HG03135 (cell line): ENCODE measurements around the gene SERBP1.
"Not testable (repeated sequence)": the region's sequence is repeated elsewhere in the genome, so short reads cannot be mapped to it uniquely, and the experiment has no call there.

ENCODE experiments used
- ATAC-seq: cut with Tn5 transposase; IDR thresholded peaks from one replicate; pipeline ENCODE4 v1.9.1; 2021; ENCODE audit warnings: mild to moderate bottlenecking, moderate library complexity; ENCODE audit not compliant: unreplicated experiment

Gene SERBP1

DNA sequence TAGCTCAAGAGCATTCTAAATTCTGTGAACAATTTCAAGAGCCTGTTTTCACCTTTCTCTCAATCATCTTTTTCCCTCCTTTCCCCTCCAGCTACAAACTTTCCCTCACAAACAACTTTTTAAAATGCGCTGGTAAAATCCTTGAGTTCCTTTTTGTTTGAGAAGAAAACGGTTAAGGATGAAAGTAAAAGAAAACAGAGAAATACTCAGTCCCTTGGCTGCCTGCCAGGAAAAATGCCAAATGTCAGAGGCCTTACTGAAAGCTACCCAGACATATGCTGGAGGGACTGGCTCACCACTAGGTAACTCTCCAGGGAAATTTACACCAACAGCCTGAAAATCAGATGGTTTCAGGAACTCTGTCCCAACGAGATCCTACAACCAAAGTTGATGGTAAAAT is 11.0 kb upstream of the SERBP1 start:
- ATAC-seq: no peak

DNA sequence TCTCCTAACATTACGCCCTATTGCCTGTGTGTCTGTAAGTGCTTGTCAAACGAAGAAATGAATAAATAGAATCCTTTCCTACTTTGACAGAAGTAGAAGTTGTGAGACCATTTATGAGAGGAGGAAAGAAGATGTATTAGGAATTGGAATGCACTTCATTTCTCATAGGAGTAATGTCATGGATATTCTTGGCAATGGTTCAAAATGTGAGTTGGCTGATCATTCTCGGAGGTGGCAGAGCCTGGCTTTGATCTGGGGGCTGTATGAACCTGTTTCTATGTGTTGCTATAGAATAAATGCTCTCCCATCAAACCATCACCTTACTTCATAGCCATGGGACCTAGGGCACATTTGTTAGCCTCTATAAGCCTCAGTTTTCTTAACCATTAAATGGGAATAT is 10.1 kb upstream of the SERBP1 start:
- ATAC-seq: no peak

DNA sequence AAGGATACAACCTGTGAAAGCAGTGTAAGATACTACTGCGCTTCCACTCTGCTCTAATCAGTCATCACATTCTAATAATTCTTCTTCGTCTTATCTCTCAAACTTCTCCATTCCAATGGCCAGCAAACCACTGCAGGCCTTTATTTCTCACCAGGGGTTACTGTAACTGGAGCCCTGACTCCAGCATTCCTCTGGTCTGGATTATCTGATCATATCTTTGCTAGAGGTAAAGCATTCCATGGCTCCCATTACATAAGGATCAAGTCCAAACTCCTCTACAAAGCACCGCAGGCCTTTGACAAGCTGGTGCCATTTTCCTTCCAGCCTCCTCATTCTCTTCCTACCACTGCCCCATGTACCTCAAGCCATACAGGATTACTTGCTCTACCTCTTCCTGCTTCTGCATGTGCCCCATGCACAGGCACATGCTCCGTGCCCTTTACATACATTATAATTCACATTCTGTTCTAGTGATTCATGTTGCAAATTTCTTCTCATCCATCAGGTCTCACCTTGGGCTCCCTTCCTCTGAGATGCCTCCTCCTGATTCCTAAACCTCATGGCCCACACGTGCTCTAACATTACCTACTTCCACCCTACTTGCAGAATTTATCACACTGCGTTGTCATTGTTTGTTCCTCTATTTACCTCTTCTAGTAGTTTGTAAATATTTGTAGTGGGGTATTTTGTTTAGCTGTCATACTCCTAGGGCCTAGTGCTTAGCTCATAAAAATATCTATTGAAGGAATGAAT is 9.3 kb upstream of the SERBP1 start:
- ATAC-seq: no peak

DNA sequence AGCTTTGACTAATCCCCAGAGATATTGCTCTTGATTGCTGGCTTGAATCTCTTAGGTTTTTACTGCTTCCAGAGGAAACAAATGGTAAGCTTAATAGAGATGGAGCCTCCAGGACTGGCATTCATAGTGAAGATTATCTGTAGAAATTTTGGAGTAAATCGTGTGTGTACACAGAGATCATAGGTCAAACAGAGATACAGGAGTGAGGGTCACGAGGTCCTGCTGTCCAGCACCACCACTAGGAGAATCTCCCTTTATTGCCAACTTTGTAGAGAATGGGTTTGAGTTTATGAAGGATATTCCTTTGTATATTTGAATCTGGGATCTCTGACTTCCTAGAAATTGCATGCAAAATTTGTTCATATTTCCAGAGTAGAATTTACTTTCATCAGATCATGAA is 7.8 kb upstream of the SERBP1 start:
- no peak for ATAC-seq

DNA sequence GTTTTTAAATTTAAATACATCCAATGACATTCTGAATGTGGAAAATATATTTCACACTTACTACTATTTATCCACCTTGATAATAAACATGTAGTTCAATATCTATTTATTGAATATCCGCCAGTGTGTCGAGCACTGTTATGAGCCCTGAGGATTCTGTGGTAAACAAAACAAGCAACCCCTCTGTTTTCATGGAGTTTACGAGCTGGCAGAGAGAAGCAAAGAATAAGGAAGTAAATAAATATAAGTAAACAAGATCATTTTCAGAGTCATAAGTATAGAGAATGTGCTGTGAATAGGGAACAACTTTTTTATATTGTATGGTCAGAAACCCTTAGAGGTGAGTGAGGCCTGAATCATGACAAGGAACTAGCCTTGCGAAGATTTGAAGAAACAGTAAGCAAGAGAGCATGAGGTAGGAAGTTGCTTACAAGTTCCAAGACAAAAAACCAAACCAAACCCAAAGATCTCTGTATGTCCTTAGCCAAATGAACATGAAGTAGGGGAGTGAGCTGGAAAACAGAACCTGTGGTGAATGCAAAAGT is 6.4 kb upstream of the SERBP1 start:
- no peak for ATAC-seq

DNA sequence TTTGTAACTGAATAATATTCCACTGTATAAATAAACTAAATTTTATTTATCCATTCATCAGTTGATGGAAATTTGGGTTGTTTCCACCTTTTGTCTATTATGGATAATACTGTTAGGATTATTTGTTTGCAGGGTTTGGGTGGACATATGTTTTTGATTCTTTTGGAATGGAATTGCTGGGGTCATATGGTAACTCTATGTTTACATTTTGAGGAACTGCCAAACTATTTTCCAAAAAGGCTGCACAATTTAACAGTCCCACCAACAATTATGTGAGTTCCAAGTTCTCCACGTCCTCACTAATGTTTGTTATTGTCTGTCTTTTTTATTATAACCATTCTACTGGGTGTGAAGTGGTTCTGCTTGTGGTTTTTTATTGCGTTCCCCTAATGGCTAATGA is 4.3 kb upstream of the SERBP1 start:
- no peak for ATAC-seq

DNA sequence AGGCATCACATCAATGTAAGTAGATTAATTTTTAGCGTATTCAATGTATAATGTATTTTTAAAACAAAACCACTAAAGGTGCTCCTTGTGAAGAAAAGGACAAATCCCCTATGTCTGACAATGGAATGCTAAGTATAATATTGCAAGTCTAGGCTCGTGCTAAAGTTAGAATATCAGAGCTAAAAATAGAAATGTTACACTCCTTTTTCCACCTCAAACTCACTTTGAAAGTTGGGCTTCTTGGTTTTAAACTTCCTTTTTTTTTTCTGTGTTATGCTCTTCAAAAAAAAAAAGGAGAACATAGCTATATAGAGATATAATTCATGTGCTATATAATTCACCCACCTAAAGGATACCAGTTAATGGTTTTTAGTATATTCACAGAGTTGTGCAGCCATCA is 3.6 kb upstream of the SERBP1 start:
- no peak for ATAC-seq

DNA sequence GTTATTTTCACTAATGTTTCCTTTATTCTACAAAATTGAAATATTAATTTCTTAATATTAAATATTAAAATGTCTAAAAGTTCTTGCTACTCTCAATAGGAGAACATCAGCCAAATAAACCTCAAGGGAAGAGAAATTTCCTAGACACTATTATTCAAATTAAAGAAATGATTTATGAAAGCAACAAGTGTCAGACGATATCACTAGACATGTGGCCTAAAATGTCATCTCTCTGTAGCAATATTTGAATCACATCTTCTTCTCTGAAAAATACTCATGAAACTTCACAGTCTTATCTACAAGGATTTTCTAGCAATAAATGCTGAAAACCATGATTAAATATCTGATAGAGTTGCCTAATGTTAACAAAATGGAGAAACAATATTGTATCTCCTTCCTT is 2.5 kb upstream of the SERBP1 start:
- ATAC-seq: no peak

DNA sequence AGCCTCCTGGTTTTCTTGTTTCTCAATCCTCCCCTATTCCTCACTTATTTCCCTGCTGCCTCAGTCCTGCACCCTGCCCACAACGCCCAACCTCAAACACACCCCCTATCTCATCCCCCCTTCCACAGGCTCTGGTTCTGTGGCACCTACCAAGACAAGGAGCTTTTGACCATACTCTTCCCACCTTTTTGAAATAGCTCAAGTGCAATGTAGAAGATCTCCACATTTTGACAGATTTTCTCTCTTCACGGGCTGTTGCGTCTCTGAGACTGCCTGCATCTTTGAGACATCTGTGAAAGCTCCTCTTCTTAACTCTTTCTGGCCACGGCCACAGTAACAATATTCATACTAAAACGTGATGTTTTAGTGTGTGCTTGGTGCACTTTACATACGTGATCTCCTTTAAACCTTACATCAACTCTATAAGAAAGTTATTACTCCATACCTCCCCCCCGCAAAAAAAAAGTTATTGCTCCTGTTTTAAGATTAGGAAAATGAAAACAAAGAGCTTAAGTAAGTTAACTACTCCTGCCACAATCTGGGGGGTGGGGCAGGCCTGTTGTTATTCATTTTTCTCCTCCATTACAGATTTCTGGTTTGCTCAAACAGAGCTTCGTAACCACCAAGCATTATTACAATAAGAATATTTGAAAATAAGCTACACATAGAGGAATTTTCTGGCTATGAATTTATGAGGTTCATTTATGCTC is 1.8 kb upstream of the SERBP1 start:
- ATAC-seq: no peak

DNA sequence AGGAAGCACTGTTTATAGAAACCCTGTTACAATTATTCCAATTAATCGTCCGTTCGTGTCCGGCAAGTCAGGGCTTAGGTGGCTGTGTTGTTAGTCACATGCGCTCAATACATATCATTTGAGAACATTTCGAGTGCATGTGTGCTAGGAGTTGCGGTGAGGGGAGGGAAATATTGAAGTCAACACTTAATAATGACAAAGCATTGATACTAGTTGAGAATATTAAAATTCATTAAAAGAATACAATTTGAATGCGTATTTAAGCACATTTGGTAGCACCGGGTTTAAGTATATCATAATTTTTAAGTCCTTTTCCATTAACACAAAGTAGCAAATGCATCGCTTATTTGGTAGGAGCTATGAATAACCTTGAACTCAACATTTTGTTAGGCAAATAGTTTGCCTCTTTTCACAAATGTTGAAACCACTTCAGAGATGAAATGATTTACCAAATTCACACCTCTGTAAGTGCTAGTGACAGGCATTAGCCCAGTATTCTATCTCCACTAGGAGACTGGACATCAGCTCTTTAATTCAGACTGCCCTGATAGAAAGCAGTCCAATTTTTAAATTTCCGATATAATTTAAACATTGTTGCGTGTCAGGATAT is 1.1 kb upstream of the SERBP1 start:
- no peak for ATAC-seq

DNA sequence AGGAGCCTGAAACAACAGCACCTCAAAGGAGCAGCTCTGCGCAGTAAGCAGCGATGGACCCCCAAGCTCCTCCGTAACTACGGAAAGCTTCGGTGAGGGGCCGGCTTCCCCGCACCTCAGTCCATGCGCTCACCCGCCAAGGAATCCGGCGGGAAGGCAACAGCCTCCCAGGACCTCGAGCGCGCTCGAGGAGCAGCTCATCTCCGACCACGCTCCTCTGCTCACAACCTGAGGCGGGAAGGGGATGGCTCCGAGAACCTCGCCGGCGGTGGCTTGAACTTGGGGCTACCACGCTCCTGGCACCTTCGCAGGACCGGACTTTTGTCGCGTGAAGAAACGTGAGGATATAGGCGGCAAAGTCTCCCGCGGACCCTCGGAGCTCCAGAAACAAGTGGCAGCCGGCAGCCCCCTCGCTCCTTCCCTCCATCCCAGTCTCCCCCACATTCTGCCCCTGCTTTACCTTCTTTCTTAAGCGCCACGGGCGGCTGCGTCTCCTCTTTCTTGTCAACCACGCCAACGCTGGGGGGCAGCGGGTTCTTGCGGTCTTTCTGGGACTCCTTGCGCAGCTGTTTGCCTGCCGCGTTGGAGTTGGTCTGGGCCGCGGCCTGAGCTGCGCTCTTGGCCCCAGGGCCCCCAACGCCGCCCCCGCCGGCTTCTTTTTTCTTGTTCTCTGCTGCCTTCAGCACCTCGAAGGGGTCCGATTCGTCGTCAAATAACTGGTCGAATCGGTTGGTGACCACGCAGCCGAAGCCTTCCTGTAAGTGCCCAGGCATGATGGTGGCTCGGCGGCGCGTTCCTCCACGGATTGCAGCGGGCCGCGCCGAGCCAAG is 459 bp downstream of the SERBP1 start:
- ATAC-seq: peak; percentile 3

DNA sequence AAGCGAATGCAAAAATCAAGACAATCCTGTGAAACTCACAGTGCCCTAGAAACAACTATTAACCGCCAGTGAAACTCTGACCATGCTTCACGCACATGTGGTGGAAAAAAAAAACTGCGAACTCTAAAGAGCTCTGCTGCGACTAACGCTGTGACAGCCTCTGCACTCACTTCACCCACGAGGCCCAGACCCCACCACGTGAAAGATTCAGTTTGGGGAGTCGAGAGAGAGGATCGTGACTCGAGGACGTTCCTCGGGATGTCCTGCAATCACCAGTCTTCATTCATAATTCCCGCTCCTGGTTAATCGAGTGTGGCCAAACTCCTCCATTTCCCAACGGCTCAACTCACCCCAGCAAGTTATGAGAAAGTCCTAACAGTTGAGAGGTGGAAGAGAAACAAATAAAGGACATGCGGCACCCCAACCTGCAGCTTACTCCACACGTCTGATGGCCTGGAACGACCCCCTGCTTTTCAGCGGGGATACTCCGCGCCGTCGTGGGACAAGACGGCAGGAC is 1.1 kb downstream of the SERBP1 start:
- ATAC-seq: no peak

DNA sequence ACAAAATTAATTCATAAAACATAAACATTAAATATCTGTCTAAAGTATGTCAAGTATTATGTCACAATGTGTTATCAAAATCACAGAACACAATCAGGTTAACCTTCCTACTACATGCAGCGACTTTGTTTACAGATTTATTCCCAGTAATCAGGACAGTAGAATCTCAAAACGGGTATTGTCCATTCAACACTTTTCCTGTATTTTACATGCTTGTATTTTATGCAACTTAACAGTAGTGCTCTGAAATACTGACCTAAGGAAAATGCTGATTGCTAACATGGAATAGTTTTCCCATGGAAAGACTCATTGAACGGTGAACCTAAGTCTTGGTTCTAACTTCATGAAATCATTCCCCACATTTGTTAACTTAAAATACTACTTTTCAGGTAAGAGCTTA is 2.3 kb downstream of the SERBP1 start:
- no peak for ATAC-seq

DNA sequence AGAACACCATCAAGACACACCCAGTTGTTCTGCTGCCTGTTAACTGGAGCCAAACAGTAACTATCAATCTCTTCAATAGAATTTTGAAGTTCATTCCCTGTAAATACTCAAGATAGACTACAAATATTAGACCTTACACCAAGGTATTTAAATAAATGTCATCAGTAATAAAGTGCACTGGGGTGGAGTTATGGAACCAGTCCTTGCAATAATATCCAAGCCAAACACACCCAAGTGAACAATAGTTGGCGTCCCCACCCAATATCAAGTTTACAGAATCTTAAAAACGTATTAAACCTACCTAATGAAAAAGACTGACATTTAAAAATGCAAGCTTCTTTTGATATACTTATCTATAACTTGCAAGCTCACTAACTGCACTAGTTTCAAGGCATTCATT is 2.7 kb downstream of the SERBP1 start:
- ATAC-seq: no peak

DNA sequence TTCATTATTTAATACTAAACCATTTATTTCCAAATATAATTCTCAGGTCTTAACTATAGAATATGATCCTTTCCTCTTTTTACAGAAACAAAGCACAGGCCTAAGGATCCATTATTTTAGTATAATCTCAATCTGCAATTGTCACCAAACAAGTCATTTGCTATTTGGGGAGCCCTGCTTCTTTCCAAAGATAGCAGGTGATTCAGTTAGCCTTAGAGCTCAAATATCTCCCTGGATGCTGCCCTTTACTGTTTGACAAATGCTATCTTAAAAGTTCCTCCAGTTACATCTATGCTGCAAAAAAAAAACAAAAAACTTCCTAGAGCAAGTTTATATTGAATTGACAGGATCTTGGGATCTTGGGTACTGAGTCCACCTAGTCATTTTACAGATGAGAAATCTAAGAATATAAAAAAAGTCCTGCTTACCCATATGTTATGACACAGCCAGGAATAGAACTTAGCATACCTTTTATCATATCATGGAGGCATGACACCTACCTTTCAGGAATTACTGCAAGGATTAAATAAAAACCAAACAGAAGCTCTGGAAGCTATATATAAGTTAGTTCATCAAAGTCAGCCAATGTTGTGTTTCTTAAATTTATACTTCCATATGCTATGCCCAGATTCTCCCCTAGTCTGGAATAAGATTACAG is 9.2 kb downstream of the SERBP1 start:
- no peak for ATAC-seq

DNA sequence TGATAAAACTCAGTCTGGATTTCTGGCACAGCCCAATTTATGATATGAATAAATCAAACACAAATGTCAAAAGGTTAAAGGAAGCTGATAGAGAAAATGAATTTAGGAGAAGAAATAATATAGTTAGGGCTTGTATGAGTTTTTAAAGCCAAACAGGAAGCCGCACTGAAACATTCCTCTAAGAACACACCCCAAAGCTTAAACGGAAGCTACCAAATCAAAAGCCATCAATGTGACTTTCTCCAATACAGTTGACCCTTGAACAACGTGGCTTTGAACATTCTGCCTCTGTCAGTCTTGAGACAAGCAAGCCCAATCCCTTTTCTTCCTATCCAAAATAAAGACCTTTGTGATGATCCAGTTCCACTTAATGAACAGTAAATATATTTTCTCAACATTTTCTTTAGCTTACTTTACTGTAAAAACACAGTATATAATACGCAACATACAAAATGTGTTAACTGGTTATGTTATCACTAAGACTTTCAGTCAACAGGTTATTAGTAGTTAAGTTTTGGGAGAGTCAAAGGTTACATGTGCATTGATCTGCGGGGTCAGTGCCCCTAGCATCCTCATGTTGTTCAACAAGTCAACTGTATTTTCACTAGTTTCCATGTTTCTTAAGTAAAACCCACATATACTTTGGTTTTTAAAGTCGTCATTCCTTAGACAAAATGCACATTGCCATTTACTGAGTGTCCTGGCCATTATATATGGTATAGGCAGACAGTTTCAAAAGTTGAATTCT is 11.2 kb downstream of the SERBP1 start:
- no peak for ATAC-seq

DNA sequence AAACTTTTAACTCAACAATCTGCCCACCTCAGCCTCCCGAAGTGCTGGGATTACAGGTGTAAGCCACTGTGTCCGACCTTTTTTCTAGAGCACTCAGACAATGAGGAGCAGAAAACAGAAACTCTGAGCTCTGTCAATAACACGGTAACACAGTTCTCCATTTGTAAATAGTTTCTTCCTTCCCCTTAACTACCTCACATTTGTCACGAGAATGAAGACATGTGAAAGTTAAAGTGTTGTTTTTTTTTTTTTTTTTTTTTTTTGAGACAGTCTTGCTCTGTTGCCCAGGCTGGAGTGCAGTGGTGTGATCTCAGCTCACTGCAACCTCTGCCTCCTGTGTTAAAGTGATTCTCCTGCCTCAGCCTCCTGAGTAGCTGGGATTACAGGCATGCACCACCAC is 12.5 kb downstream of the SERBP1 start:
- ATAC-seq: not testable (repeated sequence)

DNA sequence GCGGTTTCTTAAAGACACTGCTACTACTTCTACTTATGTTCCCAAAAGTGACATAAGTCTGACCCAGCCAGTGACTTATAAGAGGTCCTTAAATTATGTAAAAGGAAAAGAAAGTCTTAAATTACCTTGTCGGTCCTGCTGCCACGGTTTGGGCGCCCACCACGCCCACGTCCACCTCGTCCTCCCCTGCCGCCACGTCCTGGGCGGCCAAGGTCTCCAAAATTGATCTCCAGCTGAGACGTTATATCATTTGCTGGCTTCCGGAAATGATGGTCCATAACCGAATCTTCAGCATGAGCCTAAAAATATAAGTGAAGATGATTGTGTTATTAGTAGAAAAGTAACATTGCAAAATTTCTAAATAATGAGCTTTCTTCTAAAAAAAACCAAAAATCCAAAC is 15.2 kb downstream of the SERBP1 start:
- no peak for ATAC-seq

DNA sequence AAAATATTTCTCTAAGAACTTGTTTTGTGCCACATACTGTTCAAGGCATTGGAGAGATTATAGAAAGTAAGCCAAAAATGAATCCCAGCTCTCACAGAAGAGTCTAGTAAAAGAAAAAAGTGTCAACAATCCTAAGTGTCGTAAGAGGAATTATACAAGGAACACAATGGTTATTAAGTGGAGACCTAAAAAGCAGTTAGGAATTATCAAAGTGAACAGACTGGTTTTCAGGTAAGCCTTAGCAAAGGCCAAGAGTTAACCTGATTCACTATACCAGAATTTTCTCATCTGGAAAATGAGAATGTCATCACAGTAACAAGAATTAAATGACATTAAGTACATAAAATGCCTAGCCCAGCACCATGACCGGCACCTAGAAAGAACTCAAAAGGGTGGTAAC is 15.6 kb downstream of the SERBP1 start:
- ATAC-seq: no peak

DNA sequence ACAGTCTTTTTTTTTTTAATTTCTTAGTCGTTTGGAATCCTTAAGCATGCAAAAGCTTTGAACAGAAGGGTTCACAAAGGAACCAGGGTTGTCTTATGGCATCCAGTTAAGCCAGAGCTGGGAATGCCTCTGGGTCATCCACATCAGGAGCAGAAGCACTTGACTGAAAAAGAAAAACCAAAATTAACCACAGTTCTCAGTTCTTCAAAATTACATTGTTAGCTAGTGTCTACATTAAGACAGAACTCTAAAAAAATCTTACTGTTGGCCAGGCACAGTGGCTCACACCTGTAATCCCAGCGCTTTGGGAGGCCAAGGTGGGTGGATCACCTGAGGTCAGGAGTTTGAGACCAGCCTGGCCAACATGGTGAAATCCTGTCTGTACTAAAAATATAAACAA is 17.1 kb downstream of the SERBP1 start:
- ATAC-seq: not testable (repeated sequence)
